Pulmonary artery endothelial cell (primary cell): ENCODE measurements around the gene CCDC188. TPM values are rescaled to one million over a fixed set of nuclear protein-coding genes. Genes with fewer than 3 reads are reported as not detected.
"Not testable (repeated sequence)": the region's sequence is repeated elsewhere in the genome, so short reads cannot be mapped to it uniquely, and the experiment has no call there.

Experiments
- DNase-seq: peaks from one replicate; pipeline ENCODE4 v3.0.0-alpha.2; 2011; ENCODE audit warnings: low read depth, low spot score
- total RNA-seq: library from RNA; depleted of rRNA; stranded (reverse); fragments of >200 nt; gene quantifications from 2 replicates; pipeline ENCODE4 v1.2.3, GENCODE V29; 2014

The CCDC188 gene
- total RNA-seq, 1 donor from 2014 or later = 10.0 TPM

GRCh38 chr22:20171288-20172140, 20.7 kb upstream of the CCDC188 start:
- DNase-seq = no peak

GRCh38 chr22:20170170-20170569, 19.3 kb upstream of the CCDC188 start:
- DNase-seq = no peak

GRCh38 chr22:20169253-20169822, 18.5 kb upstream of the CCDC188 start:
- no peak for DNase-seq

GRCh38 chr22:20167643-20168322, 16.9 kb upstream of the CCDC188 start:
- no peak for DNase-seq

- no peak for DNase-seq
Measured at GRCh38 chr22:20166703-20167102, 15.8 kb upstream of the CCDC188 start.

- no peak for DNase-seq
Measured at GRCh38 chr22:20165913-20166312, 15.1 kb upstream of the CCDC188 start.

- no peak for DNase-seq
Measured at GRCh38 chr22:20165421-20165820, 14.6 kb upstream of the CCDC188 start.

- DNase-seq = no peak
Measured at GRCh38 chr22:20164863-20165262, 14.0 kb upstream of the CCDC188 start.

- no peak for DNase-seq
Measured at GRCh38 chr22:20160041-20160440, 9.2 kb upstream of the CCDC188 start.

- DNase-seq = not testable (repeated sequence)
Measured at GRCh38 chr22:20159531-20159930, 8.7 kb upstream of the CCDC188 start.

- no peak for DNase-seq
Measured at GRCh38 chr22:20159076-20159475, 8.2 kb upstream of the CCDC188 start.

- DNase-seq = no peak
Measured at GRCh38 chr22:20158391-20159036, 7.7 kb upstream of the CCDC188 start.

- DNase-seq = no peak
Measured at GRCh38 chr22:20157430-20158183, 6.8 kb upstream of the CCDC188 start.

- DNase-seq = peak; percentile 32
Measured at GRCh38 chr22:20156611-20157429, 6.0 kb upstream of the CCDC188 start.

- DNase-seq = no peak
Measured at GRCh38 chr22:20156042-20156389, 5.2 kb upstream of the CCDC188 start.

- DNase-seq = peak; percentile 39
Measured at GRCh38 chr22:20155330-20156041, 4.6 kb upstream of the CCDC188 start.

- DNase-seq = no peak
Measured at GRCh38 chr22:20154602-20155187, 3.8 kb upstream of the CCDC188 start.

- no peak for DNase-seq
Measured at GRCh38 chr22:20153945-20154344, 3.1 kb upstream of the CCDC188 start.

GRCh38 chr22:20152464-20152890, 1.6 kb upstream of the CCDC188 start:
- DNase-seq = no peak

GRCh38 chr22:20151276-20151588, 377 bp upstream of the CCDC188 start:
- no peak for DNase-seq
